HG02610 (cell line): Measurements from ENCODE around the gene GAB1.

Source experiments
- ATAC-seq: cut with Tn5 transposase; IDR thresholded peaks from one replicate; pipeline ENCODE4 v1.9.1; 2021; ENCODE audit warnings: mild to moderate bottlenecking, moderate library complexity; ENCODE audit not compliant: unreplicated experiment

GAB1 gene

DNA sequence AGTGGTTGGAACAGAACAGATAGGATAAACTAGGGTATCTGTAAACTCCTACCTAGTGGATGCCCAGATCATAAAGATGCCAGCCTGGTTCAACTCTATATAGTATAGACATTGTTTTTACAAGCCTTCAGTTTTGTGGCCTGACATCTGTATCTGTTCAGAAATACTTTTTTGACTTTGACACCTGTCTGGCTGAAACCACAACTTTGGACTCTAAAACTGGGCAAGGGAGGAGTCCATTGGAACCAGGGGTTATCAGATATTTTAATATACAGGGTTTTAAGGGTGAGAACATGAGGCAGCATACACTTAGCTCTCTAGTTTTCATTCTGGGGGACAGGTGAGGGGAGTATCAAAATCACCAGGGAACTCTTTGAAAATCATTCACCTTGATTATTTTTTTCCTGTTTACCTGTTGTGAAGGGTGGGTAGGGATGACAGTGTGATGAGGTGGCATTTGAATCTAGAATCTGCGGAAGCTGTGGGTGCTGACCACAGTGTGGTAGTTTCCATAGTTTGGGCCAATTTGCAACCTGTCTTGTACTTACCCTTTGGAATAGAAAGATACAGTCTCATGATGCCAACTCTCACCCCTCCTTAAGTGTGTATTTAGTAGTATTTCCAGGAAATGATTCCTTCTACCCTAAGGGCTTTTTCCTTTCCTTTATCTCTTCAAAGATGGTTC is 20.6 kb downstream of the GAB1 start:
- ATAC-seq: no peak

DNA sequence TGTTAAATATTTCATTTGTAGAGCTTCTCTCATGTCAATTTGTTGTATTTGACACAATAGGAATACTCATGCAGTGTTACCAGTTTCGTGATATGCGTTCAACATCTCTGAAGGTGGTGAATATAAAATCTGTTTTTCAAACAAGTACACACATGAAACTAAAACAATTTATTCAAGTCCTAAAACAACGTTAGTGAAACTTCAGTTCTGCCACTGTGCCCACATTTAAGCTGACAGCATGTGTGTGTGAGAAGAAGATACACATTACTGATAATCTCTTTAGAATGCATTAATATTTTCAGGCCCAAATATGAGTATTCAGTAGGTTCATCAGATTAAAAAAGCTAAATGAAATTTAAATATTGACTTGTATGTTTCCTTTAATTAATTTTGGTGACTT is 21.7 kb downstream of the GAB1 start:
- no peak for ATAC-seq

DNA sequence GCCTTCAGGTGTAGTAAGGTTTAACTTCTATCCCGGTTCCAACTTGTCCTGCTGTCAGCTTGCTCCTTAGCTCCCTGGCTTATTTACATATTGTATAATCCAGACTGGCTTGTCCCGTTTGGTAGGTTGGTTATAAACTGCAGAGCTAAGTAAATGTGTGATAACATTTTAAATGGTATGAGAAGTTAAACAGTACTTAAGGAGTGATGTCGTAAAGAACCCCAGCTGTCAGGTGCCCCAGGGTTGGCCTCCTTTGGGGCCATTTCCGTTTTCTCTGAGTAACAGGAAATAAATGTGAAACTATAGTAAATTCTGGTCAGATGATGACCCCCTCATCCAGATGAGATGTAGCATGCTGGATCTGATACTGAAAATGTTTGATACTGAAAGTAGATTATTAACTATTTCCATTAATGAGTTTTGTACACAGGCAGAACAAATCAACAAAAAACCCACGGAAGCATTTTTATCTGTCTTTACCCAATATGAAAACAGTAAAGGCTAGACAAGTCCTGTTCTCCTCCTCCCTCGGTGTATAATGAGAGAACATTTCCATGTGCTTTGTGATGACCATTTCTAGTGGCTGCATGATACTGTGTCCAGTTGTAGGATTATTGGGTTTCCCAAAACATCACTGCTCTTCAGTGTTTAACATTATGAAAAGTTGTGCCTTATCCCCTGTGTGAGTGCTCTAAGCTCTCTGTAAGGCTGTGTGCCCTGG is 22.4 kb downstream of the GAB1 start:
- ATAC-seq: peak; percentile 80

DNA sequence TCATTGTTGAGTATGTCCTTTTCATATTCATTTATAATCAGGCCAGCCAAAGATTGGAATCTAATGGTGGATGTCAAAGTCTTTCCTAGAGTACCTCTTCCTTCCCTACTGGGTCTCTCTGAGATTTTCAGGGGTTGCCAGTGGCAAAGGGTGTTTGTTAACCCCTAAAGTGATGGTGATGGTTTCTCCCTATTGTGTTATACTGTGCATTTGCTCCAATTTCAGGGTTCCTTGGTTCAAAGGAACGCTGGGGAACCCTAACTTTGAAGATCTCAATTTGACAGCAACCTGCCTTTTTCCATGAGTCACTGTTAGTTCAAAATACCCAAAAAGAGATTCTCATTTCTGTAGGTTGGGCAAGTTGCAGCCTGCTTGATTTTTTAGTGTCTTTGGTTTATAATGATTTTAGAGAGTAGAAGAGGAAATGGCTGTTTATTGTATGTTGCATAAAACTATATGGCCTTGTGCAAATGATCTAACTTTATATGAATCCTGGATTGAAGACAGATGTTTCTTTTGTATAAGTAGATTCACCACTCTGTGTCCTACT is 23.0 kb downstream of the GAB1 start:
- ATAC-seq: peak; percentile 16

DNA sequence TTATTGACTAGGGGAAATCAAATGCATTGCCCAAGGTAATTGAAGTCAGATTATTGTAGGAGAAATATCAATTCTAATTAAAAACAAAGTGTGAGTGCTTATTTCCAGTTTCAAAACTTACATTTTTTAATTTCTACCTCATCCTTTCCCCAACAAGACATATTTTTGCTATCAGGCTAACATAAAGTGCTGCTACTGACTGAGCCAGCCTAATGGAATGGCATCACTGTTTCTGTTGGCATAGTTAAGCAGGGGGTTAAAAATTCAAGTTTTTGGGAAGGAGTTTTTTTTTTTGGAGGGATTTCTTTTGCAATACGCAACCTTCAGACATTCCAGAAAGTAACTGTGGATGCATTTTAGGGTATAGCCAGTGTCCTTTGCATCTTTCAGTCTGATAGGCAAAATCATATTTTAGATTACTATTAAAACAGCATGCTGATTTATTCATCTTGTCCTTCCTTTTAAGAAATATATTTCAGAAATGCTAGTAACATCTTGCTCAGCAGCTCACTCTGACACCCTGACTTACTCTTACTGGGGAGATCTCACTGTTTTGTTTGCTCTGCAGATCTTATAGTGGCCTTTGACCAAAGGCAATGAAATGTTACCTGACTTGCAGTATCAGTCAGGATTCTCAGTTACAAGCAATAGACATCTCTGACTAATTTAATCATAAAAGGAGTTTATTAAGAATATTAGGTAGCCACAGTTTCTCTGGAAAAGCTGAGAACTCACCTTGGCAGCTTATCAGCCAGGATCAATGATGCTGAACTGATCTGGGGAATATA is 24.4 kb downstream of the GAB1 start:
- no peak for ATAC-seq

- ATAC-seq: no peak
Observed at GRCh38 chr4:143362349-143363046, 25.8 kb downstream of the GAB1 start.

GRCh38 chr4:143363332-143363731 is 26.7 kb downstream of the GAB1 start:
- ATAC-seq: no peak

DNA sequence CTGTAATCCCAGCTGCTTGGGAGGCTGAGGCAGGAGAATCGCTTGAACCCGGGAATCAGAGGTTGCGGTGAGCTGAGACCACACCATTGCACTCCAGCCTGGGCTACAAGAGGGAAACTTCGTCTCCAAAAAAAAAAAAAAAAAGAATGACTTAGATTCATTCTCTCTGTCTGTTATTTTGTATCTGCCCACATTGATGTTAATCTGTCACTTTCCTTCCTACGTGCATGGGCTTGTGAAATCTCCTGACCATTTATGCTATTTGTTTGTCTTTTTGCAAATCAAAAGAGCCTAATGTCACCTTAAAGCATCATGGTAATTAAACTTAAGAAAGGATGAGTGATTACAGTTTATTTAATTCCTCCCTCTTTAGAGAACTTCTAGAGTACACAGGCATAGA is 27.4 kb downstream of the GAB1 start:
- ATAC-seq: no peak

DNA sequence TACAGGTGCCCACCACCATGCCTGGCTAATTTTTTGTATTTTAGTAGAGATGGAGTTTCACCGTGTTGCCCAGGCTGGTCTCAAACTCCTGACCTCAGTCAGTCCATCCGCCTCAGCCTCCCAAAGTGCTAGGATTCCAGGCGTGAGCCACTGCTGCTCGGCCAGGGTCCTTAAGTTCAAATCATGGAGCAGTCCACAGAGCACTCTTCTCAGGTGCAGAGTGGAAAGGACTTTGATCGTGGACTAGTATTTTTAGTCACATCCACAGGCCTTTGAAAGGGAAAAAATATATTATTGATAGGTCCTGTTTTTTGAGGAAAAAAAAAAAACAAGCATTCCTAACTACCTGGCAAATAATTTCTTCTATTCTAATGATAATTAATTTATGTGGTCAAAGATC is 31.2 kb downstream of the GAB1 start:
- ATAC-seq: no peak

DNA sequence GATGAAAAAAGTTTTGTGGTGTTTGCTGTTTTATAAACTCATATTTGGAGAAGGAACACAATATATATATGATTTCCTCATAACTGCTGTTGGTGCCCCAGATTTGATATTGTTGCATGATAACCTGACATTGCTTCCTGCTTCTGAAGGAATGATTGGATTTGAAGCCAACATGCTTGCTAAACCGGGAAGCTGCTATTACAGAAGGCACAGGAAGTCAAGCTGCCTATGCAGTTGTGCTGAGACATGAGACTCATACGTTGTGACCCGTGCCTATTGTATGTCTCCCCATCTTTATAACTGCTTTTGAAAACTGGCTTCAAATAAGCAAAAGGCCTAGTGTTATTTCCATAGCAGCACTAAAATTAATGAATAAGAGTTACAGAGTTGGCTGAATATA is 32.9 kb downstream of the GAB1 start:
- ATAC-seq: no peak

- ATAC-seq: peak; percentile 89
Observed at GRCh38 chr4:143372093-143372915, 35.6 kb downstream of the GAB1 start.

DNA sequence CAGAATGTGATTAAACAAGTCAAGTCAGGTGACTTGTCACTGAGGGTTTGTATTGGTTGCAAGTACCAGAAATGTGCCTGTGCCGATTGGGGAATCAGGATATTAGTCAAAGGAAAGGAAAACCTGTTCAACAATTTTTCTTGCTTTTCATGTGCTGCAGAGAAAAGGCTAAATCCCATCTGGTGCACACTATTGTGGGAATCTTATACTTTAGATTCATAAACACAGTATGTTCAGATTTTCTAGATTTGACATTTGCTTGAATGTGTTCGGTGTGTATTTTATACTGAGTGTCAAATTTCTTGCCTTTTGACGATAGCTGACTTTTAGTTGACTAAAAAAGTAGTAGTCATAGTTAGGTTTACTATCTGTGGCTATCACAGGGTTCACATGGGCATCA is 37.6 kb downstream of the GAB1 start:
- no peak for ATAC-seq

DNA sequence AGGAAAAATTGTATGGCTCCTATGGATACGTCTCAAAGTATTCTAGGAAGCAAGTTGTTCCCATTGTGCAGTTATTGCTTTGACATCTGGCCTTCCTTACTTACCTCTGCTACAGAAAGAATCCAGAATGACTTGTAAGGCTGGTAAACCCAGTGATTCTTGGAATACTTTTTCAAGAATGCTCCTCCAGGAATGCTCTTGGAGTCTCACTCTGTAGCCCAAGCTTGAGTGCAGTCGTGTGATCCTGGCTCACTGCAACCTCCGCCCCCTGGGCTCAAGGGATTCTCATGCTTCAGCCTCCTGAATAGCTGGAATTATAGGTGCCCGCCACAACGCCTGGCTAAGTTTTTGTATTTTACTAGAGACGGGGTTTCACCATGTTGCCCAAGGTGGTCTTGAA is 38.1 kb downstream of the GAB1 start:
- ATAC-seq: no peak

DNA sequence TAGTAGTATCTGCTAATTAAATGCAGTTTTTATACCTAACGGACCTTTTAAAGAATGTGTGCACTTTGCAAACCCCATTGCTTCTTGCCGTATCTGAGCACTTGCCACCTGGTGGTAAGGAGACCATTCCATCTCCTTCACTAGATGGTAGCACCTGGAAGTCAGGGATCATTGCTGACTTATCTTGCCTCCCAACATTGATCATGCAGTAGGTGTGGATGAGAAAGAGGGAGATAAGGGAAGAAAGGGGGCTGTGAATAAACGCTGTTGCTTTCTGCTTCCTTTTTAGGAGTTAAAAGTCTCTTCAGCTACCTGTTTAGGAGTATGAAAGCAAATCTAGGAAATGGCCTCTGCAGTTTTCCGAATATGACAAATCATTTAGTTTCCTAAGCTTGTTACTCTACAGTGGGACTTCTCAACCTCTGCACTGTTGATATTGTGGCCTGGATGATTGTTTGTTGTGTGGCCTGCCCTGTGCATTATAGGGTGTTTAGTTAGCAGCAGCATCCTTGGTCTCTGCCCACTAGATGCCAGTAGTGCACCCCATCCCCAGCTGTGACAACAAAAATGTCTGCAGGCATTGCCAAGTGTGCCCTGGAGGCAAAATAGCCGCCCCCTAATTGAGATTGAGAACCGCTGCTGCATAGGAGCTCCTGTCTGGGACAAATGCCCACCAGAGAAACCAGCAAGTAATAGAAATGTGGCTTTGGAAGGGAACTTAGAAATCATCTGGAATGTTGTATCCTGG is 38.8 kb downstream of the GAB1 start:
- peak; percentile 37 for ATAC-seq

DNA sequence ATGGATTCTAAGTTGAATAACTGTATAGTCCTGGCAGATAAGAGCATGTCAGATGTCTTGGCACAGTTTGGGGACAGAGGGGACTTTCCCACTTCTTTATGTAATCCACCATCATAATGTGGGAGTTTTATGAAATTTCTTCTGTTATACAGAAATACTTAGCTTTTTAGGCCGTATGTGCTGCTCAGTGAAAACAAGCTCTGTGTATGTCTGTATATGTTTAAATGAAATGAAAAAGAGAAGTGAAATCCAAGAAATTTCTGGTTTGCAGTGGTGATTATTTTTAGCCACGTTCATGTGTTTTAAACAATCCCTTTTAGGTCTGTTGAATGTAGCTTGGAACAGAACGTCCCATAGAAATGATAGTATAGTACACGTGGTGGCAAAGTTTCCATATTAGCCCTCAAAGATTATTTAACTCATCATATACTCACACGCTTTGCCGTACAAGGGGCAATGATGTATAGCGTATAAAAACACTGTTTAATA is 41.0 kb downstream of the GAB1 start:
- ATAC-seq: peak; percentile 45

DNA sequence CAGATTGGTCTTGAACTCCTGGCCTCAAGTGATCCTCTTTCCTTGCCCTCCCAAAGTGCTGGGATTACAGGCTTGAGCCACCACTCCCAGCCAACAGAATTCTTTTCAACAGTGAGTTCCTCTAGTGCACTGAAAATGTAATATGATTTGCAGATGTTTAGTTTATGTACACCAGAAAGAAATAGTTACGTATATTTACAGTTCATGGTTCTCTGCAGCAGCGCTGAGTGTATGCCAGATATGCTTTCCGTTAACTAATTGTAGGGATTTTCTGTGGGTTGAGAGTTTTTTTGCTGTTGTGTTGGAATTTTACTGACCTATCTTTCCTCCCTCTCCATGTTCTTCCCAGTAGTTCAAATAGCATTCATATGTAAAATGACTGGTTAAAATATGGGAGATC is 44.0 kb downstream of the GAB1 start:
- ATAC-seq: no peak

DNA sequence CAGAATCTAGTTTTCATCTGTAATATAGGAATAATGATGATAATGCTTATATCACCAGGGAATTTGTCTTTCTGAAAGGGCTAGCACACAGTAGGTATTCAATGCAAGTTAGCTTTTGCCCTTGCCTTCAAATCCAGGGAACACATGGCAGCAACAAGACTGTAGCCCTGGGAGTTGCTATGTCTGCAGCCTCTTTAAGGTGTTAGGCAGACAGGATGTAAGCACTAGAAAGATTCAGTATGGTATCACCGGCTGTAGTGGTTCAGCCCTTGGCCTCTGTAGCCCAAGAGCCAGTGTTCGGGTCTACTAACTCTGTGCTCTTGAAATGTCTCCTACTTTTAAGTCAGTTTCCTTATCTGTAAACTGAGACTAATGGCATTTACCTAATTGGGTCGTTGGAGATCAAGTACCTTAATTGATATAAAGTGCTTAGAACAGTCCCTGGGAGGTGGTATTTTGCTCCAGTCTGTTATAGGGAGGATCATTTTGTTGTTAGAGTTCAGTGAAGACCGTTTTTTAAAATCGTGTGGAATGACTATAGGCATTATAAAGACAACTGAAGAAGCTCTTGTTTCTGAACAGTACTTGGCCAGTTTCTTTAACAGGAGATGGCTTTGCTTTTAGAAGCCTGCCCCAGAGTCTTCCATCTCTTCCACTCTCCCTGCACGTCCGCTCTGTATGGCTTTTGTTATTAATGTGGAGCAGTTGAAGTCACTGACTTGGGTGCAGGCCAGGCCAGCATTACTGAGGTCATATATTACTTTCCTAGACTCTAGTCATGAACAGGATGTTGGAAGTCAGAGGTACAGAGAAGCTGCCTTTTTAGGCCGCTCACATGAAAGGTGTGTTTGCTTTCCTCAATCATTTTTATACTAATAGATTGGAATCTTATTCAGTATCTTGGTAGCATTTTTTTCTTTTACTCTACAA is 44.8 kb downstream of the GAB1 start:
- peak; percentile 69 for ATAC-seq

GRCh38 chr4:143382596-143382995 is 45.9 kb downstream of the GAB1 start:
- ATAC-seq: no peak
